SJSA1 (cell line): ENCODE results near the gene ARHGEF10L. TPM values are rescaled to one million over a fixed set of nuclear protein-coding genes. Genes with fewer than 3 reads are reported as not detected.
A peak's percentile ranks its signal among the peaks of the same experiment; 100 is the strongest.

Experiments used
- DNase-seq, 2 experiments: peaks; one replicate each; pipeline ENCODE4 v3.0.0-alpha.2; 2015 to 2020; ENCODE audit warnings: low spot score in 2 of 2, low read depth in 1 of 2
- H3K27ac ChIP-seq: fragments of 250-450 bp; sonication (Bioruptor Pico); 2 replicates; pipeline ENCODE4 v1.5.1; 2020; ENCODE audit warnings: mild to moderate bottlenecking, moderate library complexity
- H3K27me3 ChIP-seq: fragments of 250-450 bp; sonication (Bioruptor Pico); replicated peaks from 2 replicates; pipeline ENCODE4 v1.5.1; 2020; ENCODE audit warnings: mild to moderate bottlenecking, moderate library complexity
- H3K36me3 ChIP-seq: fragments of 250-450 bp; sonication (Bioruptor Pico); 2 replicates; pipeline ENCODE4 v1.5.1; 2020; ENCODE audit warnings: mild to moderate bottlenecking
- H3K4me1 ChIP-seq: fragments of 250-450 bp; sonication (Bioruptor Pico); replicated peaks from 2 replicates; pipeline ENCODE4 v1.6.1; 2021; ENCODE audit warnings: mild to moderate bottlenecking
- H3K4me3 ChIP-seq: fragments of 250-450 bp; sonication (Bioruptor Pico); 2 replicates; pipeline ENCODE4 v1.5.1; 2020; ENCODE audit warnings: mild to moderate bottlenecking
- H3K9me3 ChIP-seq: fragments of 250-450 bp; sonication (Bioruptor Pico); replicated peaks from 2 replicates; pipeline ENCODE4 v1.5.1; 2020; ENCODE audit warnings: mild to moderate bottlenecking
- total RNA-seq: library from RNA; depleted of rRNA; stranded (reverse); fragments of >200 nt; shearing (Covaris generic); gene quantifications from 2 replicates; pipeline ENCODE4 v1.2.3, GENCODE V29; 2014

The ARHGEF10L gene
- total RNA-seq, 1 experiment from 2014 or later = 12.8 TPM

GRCh38 chr1:17603091-17603841 lies 63.8 kb downstream of the ARHGEF10L start:
- H3K27ac ChIP-seq = no peak overlapping the region

GRCh38 chr1:17605582-17606344 lies 66.3 kb downstream of the ARHGEF10L start:
- Histone ChIP-seq H3K9me3 (no peaks in the 10 kb centered on the region), H3K36me3 (peaks cover 17% of the 10 kb centered on the region), H3K4me1 (no peaks in the 10 kb centered on the region), H3K27me3 (no peaks in the 10 kb centered on the region), H3K27ac (no peak overlapping the region), H3K4me3 (no peak overlapping the region)
- DNase-seq = no peak

More at GRCh38 chr1:17603091-17603841, 63.8 kb downstream of the ARHGEF10L start:
- DNase-seq = no peak
- H3K9me3 ChIP-seq = no peaks in the 10 kb centered on the region
- H3K36me3 ChIP-seq = peaks cover 17% of the 10 kb centered on the region
- H3K27me3 ChIP-seq = no peaks in the 10 kb centered on the region
- no peak overlapping the region for H3K4me3 ChIP-seq
- H3K4me1 ChIP-seq = no peaks in the 10 kb centered on the region

- no peaks in the 10 kb centered on the region for H3K9me3 ChIP-seq
- H3K4me1 ChIP-seq = no peaks in the 10 kb centered on the region
- H3K4me3 ChIP-seq = no peak overlapping the region
- peaks cover 19% of the 10 kb centered on the region for H3K36me3 ChIP-seq
- peak; percentile 63 to 74 for DNase-seq
- no peaks in the 10 kb centered on the region for H3K27me3 ChIP-seq
- H3K27ac ChIP-seq = no peak overlapping the region
Measured at GRCh38 chr1:17606826-17607440, 67.4 kb downstream of the ARHGEF10L start.

GRCh38 chr1:17607644-17608581 lies 68.4 kb downstream of the ARHGEF10L start:
- Histone ChIP-seq H3K9me3 (no peaks in the 10 kb centered on the region), H3K4me1 (no peaks in the 10 kb centered on the region), H3K27ac (no peak overlapping the region), H3K27me3 (no peaks in the 10 kb centered on the region), H3K36me3 (peaks cover 19% of the 10 kb centered on the region), H3K4me3 (no peak overlapping the region)
- DNase-seq = no peak

GRCh38 chr1:17609529-17609928 lies 70.0 kb downstream of the ARHGEF10L start:
- H3K4me1 ChIP-seq = no peaks in the 10 kb centered on the region
- H3K4me3 ChIP-seq = no peak overlapping the region
- H3K9me3 ChIP-seq = no peaks in the 10 kb centered on the region
- H3K27ac ChIP-seq = no peak overlapping the region
- H3K27me3 ChIP-seq = no peaks in the 10 kb centered on the region
- peaks cover 21% of the 10 kb centered on the region for H3K36me3 ChIP-seq
- no peak for DNase-seq

- peaks cover 19% of the 10 kb centered on the region for H3K36me3 ChIP-seq
- no peak overlapping the region for H3K4me3 ChIP-seq
- no peaks in the 10 kb centered on the region for H3K4me1 ChIP-seq
- H3K27ac ChIP-seq = no peak overlapping the region
- H3K9me3 ChIP-seq = no peaks in the 10 kb centered on the region
- no peaks in the 10 kb centered on the region for H3K27me3 ChIP-seq
- no peak for DNase-seq
Measured at GRCh38 chr1:17610085-17610484, 70.6 kb downstream of the ARHGEF10L start.

- no peak for DNase-seq
- H3K36me3 ChIP-seq = peaks cover 17% of the 10 kb centered on the region
- no peak overlapping the region for H3K27ac ChIP-seq
- H3K4me1 ChIP-seq = no peaks in the 10 kb centered on the region
- H3K4me3 ChIP-seq = no peak overlapping the region
- H3K9me3 ChIP-seq = no peaks in the 10 kb centered on the region
- no peaks in the 10 kb centered on the region for H3K27me3 ChIP-seq
Measured at GRCh38 chr1:17610713-17611112, 71.2 kb downstream of the ARHGEF10L start.

- DNase-seq = no peak
- Histone ChIP-seq H3K27me3 (no peaks in the 10 kb centered on the region), H3K9me3 (no peaks in the 10 kb centered on the region), H3K4me3 (no peak overlapping the region), H3K36me3 (peaks cover 12% of the 10 kb centered on the region), H3K27ac (no peak overlapping the region), H3K4me1 (no peaks in the 10 kb centered on the region)
Measured at GRCh38 chr1:17611991-17612390, 72.5 kb downstream of the ARHGEF10L start.

GRCh38 chr1:17612831-17613230 lies 73.3 kb downstream of the ARHGEF10L start:
- Histone ChIP-seq H3K36me3 (0 out of 2 replicates have a peak, but pooled peaks cover 5% of the 10 kb centered on the region), H3K4me3 (no peak overlapping the region), H3K27ac (no peak overlapping the region), H3K4me1 (no peaks in the 10 kb centered on the region), H3K9me3 (no peaks in the 10 kb centered on the region), H3K27me3 (no peaks in the 10 kb centered on the region)
- no peak for DNase-seq

GRCh38 chr1:17614586-17614985 lies 75.1 kb downstream of the ARHGEF10L start:
- no peaks in the 10 kb centered on the region for H3K27me3 ChIP-seq
- no peak overlapping the region for H3K4me3 ChIP-seq
- no peak for DNase-seq
- H3K9me3 ChIP-seq = no peaks in the 10 kb centered on the region
- 0 out of 2 replicates have a peak, but pooled peaks cover 5% of the 10 kb centered on the region for H3K36me3 ChIP-seq
- H3K4me1 ChIP-seq = no peaks in the 10 kb centered on the region
- H3K27ac ChIP-seq = no peak overlapping the region

- Histone ChIP-seq H3K36me3 (0 out of 2 replicates have a peak, but pooled peaks cover 5% of the 10 kb centered on the region), H3K4me1 (no peaks in the 10 kb centered on the region), H3K9me3 (no peaks in the 10 kb centered on the region), H3K27ac (no peak overlapping the region), H3K27me3 (no peaks in the 10 kb centered on the region), H3K4me3 (no peak overlapping the region)
- no peak for DNase-seq
Measured at GRCh38 chr1:17615157-17615556, 75.7 kb downstream of the ARHGEF10L start.

GRCh38 chr1:17615959-17616358 lies 76.5 kb downstream of the ARHGEF10L start:
- no peak for DNase-seq
- 0 out of 2 replicates have a peak, but pooled peaks cover 5% of the 10 kb centered on the region for H3K36me3 ChIP-seq
- H3K4me3 ChIP-seq = no peak overlapping the region
- no peaks in the 10 kb centered on the region for H3K4me1 ChIP-seq
- no peak overlapping the region for H3K27ac ChIP-seq
- H3K9me3 ChIP-seq = no peaks in the 10 kb centered on the region
- H3K27me3 ChIP-seq = no peaks in the 10 kb centered on the region

- H3K4me3 ChIP-seq = no peak overlapping the region
- H3K9me3 ChIP-seq = no peaks in the 10 kb centered on the region
- H3K27me3 ChIP-seq = no peaks in the 10 kb centered on the region
- no peak for DNase-seq
- 0 out of 2 replicates have a peak, but pooled peaks cover 2% of the 10 kb centered on the region for H3K36me3 ChIP-seq
- no peak overlapping the region for H3K27ac ChIP-seq
- H3K4me1 ChIP-seq = no peaks in the 10 kb centered on the region
Measured at GRCh38 chr1:17616731-17617279, 77.3 kb downstream of the ARHGEF10L start.
